Osteoblast (primary cell): ENCODE data around the gene ANKRD40. TPM values are rescaled to one million over a fixed set of nuclear protein-coding genes. Genes with fewer than 3 reads are reported as not detected.

Source experiments
- DNase-seq: peaks from one replicate; pipeline ENCODE4 v3.0.0; 2011; ENCODE audit warnings: low spot score, mixed read lengths; ENCODE audit not compliant: insufficient read length; ENCODE audit errors: missing footprints
- H2AFZ ChIP-seq: 2 replicates; pipeline ENCODE4 v1.6.0; 2011; ENCODE audit warnings: mild to moderate bottlenecking, low read length
- H3K27ac ChIP-seq: 2 replicates; pipeline ENCODE4 v1.5.1; 2011; ENCODE audit warnings: mild to moderate bottlenecking, low read depth, low read length, moderate library complexity
- H3K27me3 ChIP-seq: 2 replicates; pipeline ENCODE4 v1.6.0; 2012; ENCODE audit warnings: mild to moderate bottlenecking, control low read depth, inconsistent platforms, low read length, moderate library complexity; ENCODE audit not compliant: insufficient read depth
- H3K36me3 ChIP-seq: 2 replicates; pipeline ENCODE4 v1.5.1; 2011; ENCODE audit warnings: mild to moderate bottlenecking, low read length, control low read depth, moderate library complexity; ENCODE audit not compliant: insufficient read depth
- H3K4me1 ChIP-seq: 2 replicates; pipeline ENCODE4 v1.5.1; 2011; ENCODE audit warnings: mild to moderate bottlenecking, low read length, control low read depth, moderate library complexity; ENCODE audit not compliant: insufficient read depth
- H3K4me2 ChIP-seq: 2 replicates; pipeline ENCODE4 v1.6.0; 2011; ENCODE audit warnings: mild to moderate bottlenecking, low read length; ENCODE audit not compliant: insufficient read depth
- H3K4me3 ChIP-seq: fragments of 200-600 bp; sonication (generic); 3 replicates; pipeline ENCODE4 v1.5.1; 2012; ENCODE audit warnings: mild to moderate bottlenecking, low read length, inconsistent platforms; ENCODE audit not compliant: insufficient read depth
- H3K79me2 ChIP-seq: 2 replicates; pipeline ENCODE4 v1.6.0; 2012; ENCODE audit warnings: mild to moderate bottlenecking, low read length, control low read depth, inconsistent platforms; ENCODE audit not compliant: insufficient read depth
- H3K9me3 ChIP-seq: 2 replicates; pipeline ENCODE4 v1.5.1; 2011; ENCODE audit warnings: low read depth, low read length, control low read depth
- H4K20me1 ChIP-seq: 2 replicates; pipeline ENCODE4 v1.6.0; 2012; ENCODE audit warnings: mild to moderate bottlenecking, low read length, control low read depth; ENCODE audit not compliant: insufficient read depth
- total RNA-seq: library from RNA; depleted of rRNA; stranded (reverse); fragments of >200 nt; gene quantifications from 2 replicates; pipeline ENCODE4 v1.2.3, GENCODE V29; 2012
- TF ChIP-seq, protein P1 (sequence below): IDR thresholded peaks from 2 replicates; pipeline ENCODE4 v1.5.1; 2011; ENCODE audit warnings: mild to moderate bottlenecking, low read depth, low read length, moderate library complexity; ENCODE audit errors: extremely low read depth

ANKRD40 gene
- total RNA-seq, 1 donor, result 42.7 TPM

DNA sequence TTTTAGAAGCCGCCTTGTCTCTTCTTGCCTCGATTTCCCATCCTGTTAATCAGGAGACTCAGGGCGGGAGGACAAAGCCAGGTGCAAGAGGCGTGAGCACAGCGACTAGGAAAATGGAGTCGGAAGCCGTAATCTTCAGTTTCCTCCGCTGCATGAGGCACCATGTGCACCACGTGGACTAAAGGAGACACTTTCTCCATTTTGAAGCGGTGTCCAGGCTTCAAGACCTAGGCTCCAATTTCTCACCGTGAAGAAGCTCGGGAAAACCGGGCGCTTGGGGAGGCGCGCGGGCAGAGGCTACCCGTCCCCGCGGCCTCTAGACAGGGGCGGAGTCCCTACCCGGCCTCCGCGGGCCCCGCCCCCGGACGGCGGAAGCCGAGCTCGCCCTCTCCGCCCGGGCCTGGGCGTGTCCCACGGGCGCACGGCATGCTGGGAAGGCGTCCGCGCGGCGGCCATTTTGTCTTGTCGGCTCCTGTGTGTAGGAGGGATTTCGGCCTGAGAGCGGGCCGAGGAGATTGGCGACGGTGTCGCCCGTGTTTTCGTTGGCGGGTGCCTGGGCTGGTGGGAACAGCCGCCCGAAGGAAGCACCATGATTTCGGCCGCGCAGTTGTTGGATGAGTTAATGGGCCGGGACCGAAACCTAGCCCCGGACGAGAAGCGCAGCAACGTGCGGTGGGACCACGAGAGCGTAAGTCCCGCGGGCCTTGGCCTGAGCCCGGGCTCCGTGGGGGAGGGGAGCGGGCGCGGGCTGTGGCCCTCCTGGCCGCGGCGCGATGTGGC, 11.6 kb upstream of the ANKRD40 start, which contains the start of gene LUC7L3:
Gene LUC7L3, plus strand, starts transcription at position 460 of the 780 bp plus-strand sequence. Its CDS starts 130 bp downstream, at position 590.
- peak within 1 kb of the TSS; percentile 92 for H3K4me2 ChIP-seq
- H3K79me2 ChIP-seq, result peaks cover 50% of the 10 kb centered on the region
- H4K20me1 ChIP-seq, result peaks cover 45% of the 10 kb centered on the region
- no peaks in the 10 kb centered on the region for H3K9me3 ChIP-seq
- peak; percentile 99 for DNase-seq
- no peaks in the 10 kb centered on the region for H3K27me3 ChIP-seq
- H3K36me3 ChIP-seq, result no peaks in the 10 kb centered on the region
- H3K27ac ChIP-seq, result peak within 1 kb of the TSS; percentile 95
- H2AFZ ChIP-seq, result peak within 1 kb of the TSS; percentile 98
- TF ChIP-seq, protein P1, sequence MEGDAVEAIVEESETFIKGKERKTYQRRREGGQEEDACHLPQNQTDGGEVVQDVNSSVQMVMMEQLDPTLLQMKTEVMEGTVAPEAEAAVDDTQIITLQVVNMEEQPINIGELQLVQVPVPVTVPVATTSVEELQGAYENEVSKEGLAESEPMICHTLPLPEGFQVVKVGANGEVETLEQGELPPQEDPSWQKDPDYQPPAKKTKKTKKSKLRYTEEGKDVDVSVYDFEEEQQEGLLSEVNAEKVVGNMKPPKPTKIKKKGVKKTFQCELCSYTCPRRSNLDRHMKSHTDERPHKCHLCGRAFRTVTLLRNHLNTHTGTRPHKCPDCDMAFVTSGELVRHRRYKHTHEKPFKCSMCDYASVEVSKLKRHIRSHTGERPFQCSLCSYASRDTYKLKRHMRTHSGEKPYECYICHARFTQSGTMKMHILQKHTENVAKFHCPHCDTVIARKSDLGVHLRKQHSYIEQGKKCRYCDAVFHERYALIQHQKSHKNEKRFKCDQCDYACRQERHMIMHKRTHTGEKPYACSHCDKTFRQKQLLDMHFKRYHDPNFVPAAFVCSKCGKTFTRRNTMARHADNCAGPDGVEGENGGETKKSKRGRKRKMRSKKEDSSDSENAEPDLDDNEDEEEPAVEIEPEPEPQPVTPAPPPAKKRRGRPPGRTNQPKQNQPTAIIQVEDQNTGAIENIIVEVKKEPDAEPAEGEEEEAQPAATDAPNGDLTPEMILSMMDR, result no peak
- H3K4me1 ChIP-seq, result peaks cover 35% of the 10 kb centered on the region
- peak within 1 kb of the TSS; percentile 80 for H3K4me3 ChIP-seq

DNA sequence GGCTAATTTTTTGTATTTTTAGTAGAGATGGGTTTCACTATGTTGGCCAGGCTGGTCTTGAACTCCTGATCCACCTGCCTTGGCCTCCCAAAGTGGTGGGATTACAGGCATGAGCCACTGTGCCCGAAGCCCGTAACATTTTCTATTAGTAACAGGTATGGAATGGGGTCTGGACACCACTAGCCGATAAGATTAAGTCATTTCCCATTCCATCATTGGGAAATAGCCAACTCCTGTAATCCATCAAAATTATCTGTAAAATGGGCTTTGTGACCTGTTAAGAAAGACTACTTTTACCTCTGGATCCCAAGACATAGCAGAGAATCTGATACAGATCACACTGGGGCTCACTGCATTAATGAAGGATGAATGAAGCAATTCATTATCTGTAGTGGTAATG, 7.8 kb upstream of the ANKRD40 start:
- TF ChIP-seq, protein P1, result no peak
- DNase-seq, result no peak
- no peak overlapping the region for H3K27ac ChIP-seq

DNA sequence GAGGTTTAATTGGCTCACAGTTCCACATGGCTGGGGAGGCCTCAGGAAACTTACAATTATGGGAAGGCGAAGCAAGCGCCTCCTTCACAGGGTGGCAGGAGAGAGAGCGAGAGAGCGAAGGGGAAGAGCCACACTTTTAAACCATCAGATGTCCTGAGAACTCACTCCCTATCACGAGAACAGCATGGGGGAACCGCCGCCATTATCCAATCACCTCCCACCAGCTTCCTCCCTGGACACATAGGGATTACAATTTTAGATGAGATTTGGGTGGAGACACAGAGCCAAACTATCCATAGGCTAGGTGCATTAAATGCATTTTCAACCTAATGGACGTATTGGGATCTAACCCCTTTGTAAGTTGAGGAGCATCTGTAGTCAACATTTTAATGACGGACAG, 4.9 kb upstream of the ANKRD40 start:
- no peak overlapping the region for H3K27ac ChIP-seq
- no peaks in the 10 kb centered on the region for H3K27me3 ChIP-seq
- no peaks in the 10 kb centered on the region for H3K9me3 ChIP-seq
- peaks cover 15% of the 10 kb centered on the region for H3K4me1 ChIP-seq
- no peaks in the 10 kb centered on the region for H4K20me1 ChIP-seq
- no peak for DNase-seq
- H3K79me2 ChIP-seq, result peaks cover 7% of the 10 kb centered on the region
- TF ChIP-seq, protein P1, result no peak
- H3K4me2 ChIP-seq, result no peak overlapping the region
- H3K4me3 ChIP-seq, result no peak overlapping the region
- H3K36me3 ChIP-seq, result no peaks in the 10 kb centered on the region
- no peak overlapping the region for H2AFZ ChIP-seq

More for the DNA sequence above, 7.8 kb upstream of the ANKRD40 start:
- no peaks in the 10 kb centered on the region for H3K27me3 ChIP-seq
- H3K36me3 ChIP-seq, result no peaks in the 10 kb centered on the region
- H3K4me3 ChIP-seq, result no peak overlapping the region
- no peak overlapping the region for H3K4me2 ChIP-seq
- peaks cover 11% of the 10 kb centered on the region for H3K79me2 ChIP-seq
- no peak overlapping the region for H2AFZ ChIP-seq
- H3K4me1 ChIP-seq, result peaks cover 4% of the 10 kb centered on the region
- no peaks in the 10 kb centered on the region for H3K9me3 ChIP-seq
- H4K20me1 ChIP-seq, result peaks cover 9% of the 10 kb centered on the region

DNA sequence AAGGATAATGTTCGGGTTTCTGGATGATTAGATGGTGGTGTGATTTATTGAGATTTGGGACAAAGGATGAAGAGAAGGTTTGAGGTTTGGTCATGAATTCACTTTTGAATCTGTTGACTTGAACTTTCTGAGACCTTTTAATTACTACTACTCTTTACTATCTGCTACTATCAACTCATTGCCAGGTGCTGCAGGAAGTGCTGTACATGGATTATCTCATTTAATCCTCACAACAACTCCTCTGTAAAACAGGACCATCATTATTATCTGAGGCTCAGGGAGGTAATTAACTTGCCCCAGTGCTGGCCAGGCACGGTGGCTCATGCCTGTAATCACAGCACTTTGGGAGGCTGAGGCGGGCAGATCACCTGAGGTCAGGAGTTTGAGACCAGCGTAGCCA, 2.9 kb upstream of the ANKRD40 start:
- H3K4me1 ChIP-seq, result peaks cover 23% of the 10 kb centered on the region

More for the DNA sequence above, 2.9 kb upstream of the ANKRD40 start:
- H3K27ac ChIP-seq, result no peak overlapping the region
- H3K4me2 ChIP-seq, result no peak overlapping the region
- no peak for DNase-seq
- no peaks in the 10 kb centered on the region for H4K20me1 ChIP-seq
- H3K27me3 ChIP-seq, result no peaks in the 10 kb centered on the region
- H3K4me3 ChIP-seq, result no peak overlapping the region
- no peak overlapping the region for H2AFZ ChIP-seq
- peaks cover 24% of the 10 kb centered on the region for H3K79me2 ChIP-seq
- no peaks in the 10 kb centered on the region for H3K9me3 ChIP-seq
- peaks cover 3% of the 10 kb centered on the region for H3K36me3 ChIP-seq
- TF ChIP-seq, protein P1, result no peak
